ENCODE measurements around the gene CATSPER3.

The CATSPER3 gene

GRCh38 chr5:135039271-135040033, 71.7 kb downstream of the CATSPER3 start:
- no peak overlapping the region for H4K12ac ChIP-seq (ENCODE audit: low read depth, low read length)
- no peak overlapping the region for H2BK5ac ChIP-seq (ENCODE audit: low read depth, low read length, poor library complexity)
- no peaks in the 10 kb centered on the region for H3K79me1 ChIP-seq (ENCODE audit: low read length)
- H3K79me2 ChIP-seq (ENCODE audit: control insufficient read depth, insufficient read depth, low read length, poor library complexity) = no peaks in the 10 kb centered on the region
- H2BK12ac ChIP-seq (ENCODE audit: low read length) = no peak overlapping the region
- no peak overlapping the region for H4K8ac ChIP-seq (ENCODE audit: low read depth, low read length)
- WGBS (ENCODE audit: extremely low coverage, insufficient coverage, insufficient read length) = no CpG with 5 or more reads among the region's 87 CpGs
- H2BK120ac ChIP-seq (ENCODE audit: insufficient read depth, low read length, poor library complexity) = no peak overlapping the region
- H3K4me2 ChIP-seq (ENCODE audit: low read length) = peak overlapping the region; percentile 2
- H3K23ac ChIP-seq (ENCODE audit: low read length) = no peak overlapping the region
- no peak overlapping the region for H4K91ac ChIP-seq (ENCODE audit: low read depth, low read length)
- H3K27ac ChIP-seq (ENCODE audit: low read depth, low read length) = no peak overlapping the region
- H3K9me3 ChIP-seq (ENCODE audit: insufficient read depth, low read depth, low read length) = peaks cover 23% of the 10 kb centered on the region
- no peak overlapping the region for H3K18ac ChIP-seq (ENCODE audit: low read length)
- H3K9ac ChIP-seq (ENCODE audit: low read length) = no peak overlapping the region
- H3K4me1 ChIP-seq (ENCODE audit: control insufficient read depth in 1 of 2, insufficient read depth in 2 of 2, low read length in 2 of 2) = peaks cover 7 to 10% of the 10 kb centered on the region in 2 experiments
- no peak overlapping the region for H3K4ac ChIP-seq (ENCODE audit: low read depth, low read length)
- DNase-seq = peak in 1 of 2 donors; percentile 34
- H3K14ac ChIP-seq (ENCODE audit: low read length) = no peak overlapping the region
- H3K27me3 ChIP-seq (ENCODE audit: insufficient read depth, low read length) = peaks cover 94% of the 10 kb centered on the region
- H3K36me3 ChIP-seq (ENCODE audit: control insufficient read depth in 1 of 2, insufficient read depth in 2 of 2, low read length in 2 of 2) = no peaks in the 10 kb centered on the region
- H2AK5ac ChIP-seq (ENCODE audit: low read length) = no peak overlapping the region
- no peak overlapping the region for H3K4me3 ChIP-seq (ENCODE audit: low read depth, low read length)
- H2AFZ ChIP-seq (ENCODE audit: insufficient read depth, low read length, poor library complexity) = no peak overlapping the region

GRCh38 chr5:135040034-135040332, 72.3 kb downstream of the CATSPER3 start:
- Histone ChIP-seq H3K4ac (ENCODE audit: low read depth, low read length) (no peak overlapping the region), H3K27me3 (ENCODE audit: insufficient read depth, low read length) (peaks cover 94% of the 10 kb centered on the region), H3K14ac (ENCODE audit: low read length) (no peak overlapping the region), H3K4me3 (ENCODE audit: low read depth, low read length) (no peak overlapping the region), H2BK12ac (ENCODE audit: low read length) (no peak overlapping the region), H3K4me2 (ENCODE audit: low read length) (no peak overlapping the region), H2AK5ac (ENCODE audit: low read length) (no peak overlapping the region), H3K9ac (ENCODE audit: low read length) (no peak overlapping the region), H4K91ac (ENCODE audit: low read depth, low read length) (no peak overlapping the region), H3K23ac (ENCODE audit: low read length) (no peak overlapping the region), H3K27ac (ENCODE audit: low read depth, low read length) (no peak overlapping the region), H4K12ac (ENCODE audit: low read depth, low read length) (no peak overlapping the region), H3K18ac (ENCODE audit: low read length) (no peak overlapping the region), H2BK5ac (ENCODE audit: low read depth, low read length, poor library complexity) (no peak overlapping the region), H2AFZ (ENCODE audit: insufficient read depth, low read length, poor library complexity) (no peak overlapping the region), H3K36me3 (ENCODE audit: control insufficient read depth in 1 of 2, insufficient read depth in 2 of 2, low read length in 2 of 2) (no peaks in the 10 kb centered on the region), H3K4me1 (ENCODE audit: control insufficient read depth in 1 of 2, insufficient read depth in 2 of 2, low read length in 2 of 2) (peaks cover 7 to 10% of the 10 kb centered on the region in 2 experiments), H3K79me2 (ENCODE audit: control insufficient read depth, insufficient read depth, low read length, poor library complexity) (no peaks in the 10 kb centered on the region), H3K9me3 (ENCODE audit: insufficient read depth, low read depth, low read length) (peaks cover 21% of the 10 kb centered on the region), H4K8ac (ENCODE audit: low read depth, low read length) (no peak overlapping the region), H3K79me1 (ENCODE audit: low read length) (no peaks in the 10 kb centered on the region), H2BK120ac (ENCODE audit: insufficient read depth, low read length, poor library complexity) (no peak overlapping the region)
- no CpG with 5 or more reads among the region's 11 CpGs for WGBS (ENCODE audit: extremely low coverage, insufficient coverage, insufficient read length)
- DNase-seq = no peak

GRCh38 chr5:135040333-135041144, 72.8 kb downstream of the CATSPER3 start:
- no peak overlapping the region for H3K9ac ChIP-seq (ENCODE audit: low read length)
- H3K23ac ChIP-seq (ENCODE audit: low read length) = no peak overlapping the region
- no peak overlapping the region for H3K27ac ChIP-seq (ENCODE audit: low read depth, low read length)
- H3K4me1 ChIP-seq (ENCODE audit: control insufficient read depth in 1 of 2, insufficient read depth in 2 of 2, low read length in 2 of 2) = peaks cover 7 to 10% of the 10 kb centered on the region in 2 experiments
- H3K36me3 ChIP-seq (ENCODE audit: control insufficient read depth in 1 of 2, insufficient read depth in 2 of 2, low read length in 2 of 2) = no peaks in the 10 kb centered on the region
- no peak overlapping the region for H2BK5ac ChIP-seq (ENCODE audit: low read depth, low read length, poor library complexity)
- H3K4ac ChIP-seq (ENCODE audit: low read depth, low read length) = no peak overlapping the region
- H4K91ac ChIP-seq (ENCODE audit: low read depth, low read length) = no peak overlapping the region
- H3K4me2 ChIP-seq (ENCODE audit: low read length) = no peak overlapping the region
- peak overlapping the region; percentile 31 for H2AFZ ChIP-seq (ENCODE audit: insufficient read depth, low read length, poor library complexity)
- WGBS (ENCODE audit: extremely low coverage, insufficient coverage, insufficient read length) = no CpG with 5 or more reads among the region's 51 CpGs
- no peak overlapping the region for H4K12ac ChIP-seq (ENCODE audit: low read depth, low read length)
- no peak overlapping the region for H3K18ac ChIP-seq (ENCODE audit: low read length)
- no peak overlapping the region for H2BK120ac ChIP-seq (ENCODE audit: insufficient read depth, low read length, poor library complexity)
- H3K27me3 ChIP-seq (ENCODE audit: insufficient read depth, low read length) = peaks cover 90% of the 10 kb centered on the region
- H4K8ac ChIP-seq (ENCODE audit: low read depth, low read length) = no peak overlapping the region
- H3K9me3 ChIP-seq (ENCODE audit: insufficient read depth, low read depth, low read length) = peaks cover 20% of the 10 kb centered on the region
- H3K4me3 ChIP-seq (ENCODE audit: low read depth, low read length) = no peak overlapping the region
- no peaks in the 10 kb centered on the region for H3K79me1 ChIP-seq (ENCODE audit: low read length)
- H3K79me2 ChIP-seq (ENCODE audit: control insufficient read depth, insufficient read depth, low read length, poor library complexity) = no peaks in the 10 kb centered on the region
- H2AK5ac ChIP-seq (ENCODE audit: low read length) = no peak overlapping the region
- DNase-seq = peak; percentile 47 to 55
- no peak overlapping the region for H3K14ac ChIP-seq (ENCODE audit: low read length)
- no peak overlapping the region for H2BK12ac ChIP-seq (ENCODE audit: low read length)

GRCh38 chr5:135041145-135041587, 73.5 kb downstream of the CATSPER3 start:
- Histone ChIP-seq H3K27ac (ENCODE audit: low read depth, low read length) (no peak overlapping the region), H3K9ac (ENCODE audit: low read length) (no peak overlapping the region), H3K4me2 (ENCODE audit: low read length) (no peak overlapping the region), H3K36me3 (ENCODE audit: control insufficient read depth in 1 of 2, insufficient read depth in 2 of 2, low read length in 2 of 2) (no peaks in the 10 kb centered on the region), H3K79me1 (ENCODE audit: low read length) (no peaks in the 10 kb centered on the region), H2AFZ (ENCODE audit: insufficient read depth, low read length, poor library complexity) (no peak overlapping the region), H3K18ac (ENCODE audit: low read length) (no peak overlapping the region), H3K27me3 (ENCODE audit: insufficient read depth, low read length) (peaks cover 85% of the 10 kb centered on the region), H2BK5ac (ENCODE audit: low read depth, low read length, poor library complexity) (no peak overlapping the region), H3K4me3 (ENCODE audit: low read depth, low read length) (no peak overlapping the region), H4K91ac (ENCODE audit: low read depth, low read length) (no peak overlapping the region), H4K8ac (ENCODE audit: low read depth, low read length) (no peak overlapping the region), H3K4me1 (ENCODE audit: control insufficient read depth in 1 of 2, insufficient read depth in 2 of 2, low read length in 2 of 2) (peaks cover 7 to 10% of the 10 kb centered on the region in 2 experiments), H3K4ac (ENCODE audit: low read depth, low read length) (no peak overlapping the region), H2BK120ac (ENCODE audit: insufficient read depth, low read length, poor library complexity) (no peak overlapping the region), H4K12ac (ENCODE audit: low read depth, low read length) (no peak overlapping the region), H3K9me3 (ENCODE audit: insufficient read depth, low read depth, low read length) (peaks cover 17% of the 10 kb centered on the region), H2BK12ac (ENCODE audit: low read length) (no peak overlapping the region), H3K23ac (ENCODE audit: low read length) (no peak overlapping the region), H3K14ac (ENCODE audit: low read length) (no peak overlapping the region), H2AK5ac (ENCODE audit: low read length) (no peak overlapping the region), H3K79me2 (ENCODE audit: control insufficient read depth, insufficient read depth, low read length, poor library complexity) (no peaks in the 10 kb centered on the region)
- WGBS (ENCODE audit: extremely low coverage, insufficient coverage, insufficient read length) = no CpG with 5 or more reads among the region's 12 CpGs
- DNase-seq = no peak

Data from trophoblast cell (in vitro differentiated cells and primary cell).